Suppressor macrophage treated with lipopolysaccharide for 4 hours (primary cell): Measurements from ENCODE around the gene TRIM72.
"Not testable (repeated sequence)": the region's sequence is repeated elsewhere in the genome, so short reads cannot be mapped to it uniquely, and the experiment has no call there.

Experiments used
- DNase-seq: peaks from one replicate; pipeline ENCODE4 v3.0.0-alpha.2; 2020

Gene TRIM72

DNA sequence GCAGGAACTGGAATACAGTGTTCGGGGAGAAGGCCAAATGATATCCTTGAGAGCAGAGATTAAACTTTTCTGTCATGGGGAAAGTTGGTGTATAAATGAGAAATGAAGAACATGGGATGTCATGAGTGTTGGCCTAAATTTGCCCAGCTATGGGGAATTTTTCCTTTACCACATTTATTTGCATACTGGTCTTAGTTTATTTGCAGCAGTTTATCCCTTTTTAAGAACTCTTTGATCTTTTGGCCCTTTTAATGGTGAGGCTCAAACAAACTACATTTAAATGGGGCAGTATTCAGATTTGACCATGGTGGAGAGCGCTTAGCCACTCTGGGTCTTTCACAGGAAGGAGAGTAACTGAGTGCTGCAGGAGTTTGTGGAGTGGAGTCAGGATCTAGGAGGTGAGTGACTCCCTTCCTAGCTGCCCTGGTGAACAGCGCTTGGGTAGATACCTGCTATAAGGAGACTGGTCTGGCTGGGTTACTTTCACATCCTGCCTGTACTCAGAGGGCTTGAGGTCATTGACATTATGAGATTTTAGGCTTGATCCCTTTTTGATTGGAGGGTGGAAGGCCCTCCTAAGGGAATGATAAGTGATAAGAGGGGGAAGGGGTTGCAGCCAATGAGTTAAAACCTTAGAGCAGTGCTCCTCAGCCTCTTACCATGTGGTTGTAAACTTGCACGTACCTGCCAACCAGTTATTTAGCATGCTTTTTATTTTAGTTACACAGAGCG is 22.1 kb upstream of the TRIM72 start:
- DNase-seq: no peak

DNA sequence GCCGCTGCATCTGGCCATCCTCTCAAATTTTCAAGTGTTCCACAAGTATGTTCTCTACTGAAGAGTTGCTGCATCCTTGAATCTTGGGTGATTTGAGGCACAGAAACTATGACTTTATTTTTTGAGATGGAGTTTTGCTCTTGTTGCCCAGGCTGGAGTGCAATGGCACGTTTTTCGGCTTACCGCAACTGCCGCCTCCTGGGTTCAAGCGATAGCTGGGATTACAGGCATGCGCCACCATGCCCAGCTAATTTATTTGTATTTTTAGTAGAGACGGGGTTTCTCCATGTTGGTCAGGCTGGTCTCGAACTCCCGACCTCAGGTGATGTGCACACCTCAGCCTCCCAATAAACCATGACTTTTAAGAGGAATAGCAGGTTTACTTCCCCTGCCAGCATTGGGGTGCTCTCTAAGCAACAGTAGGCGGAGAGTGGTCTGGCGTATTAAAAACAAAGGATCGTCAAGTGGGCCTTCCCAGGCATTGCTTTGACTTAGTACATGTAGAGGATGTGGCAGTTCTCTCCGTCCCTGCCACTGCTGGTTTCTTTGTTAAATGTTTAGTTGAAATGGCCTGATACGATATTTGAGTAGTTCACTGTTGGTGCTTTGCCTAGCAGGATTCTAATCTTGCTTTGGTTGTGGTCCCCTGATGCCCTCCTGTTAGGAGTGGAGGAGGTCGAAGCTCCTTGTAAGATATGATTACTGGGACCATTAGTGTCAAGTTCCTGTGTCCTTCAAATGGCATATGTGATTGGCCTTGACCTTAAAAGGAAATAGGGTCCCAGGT is 20.9 kb upstream of the TRIM72 start:
- DNase-seq: no peak

DNA sequence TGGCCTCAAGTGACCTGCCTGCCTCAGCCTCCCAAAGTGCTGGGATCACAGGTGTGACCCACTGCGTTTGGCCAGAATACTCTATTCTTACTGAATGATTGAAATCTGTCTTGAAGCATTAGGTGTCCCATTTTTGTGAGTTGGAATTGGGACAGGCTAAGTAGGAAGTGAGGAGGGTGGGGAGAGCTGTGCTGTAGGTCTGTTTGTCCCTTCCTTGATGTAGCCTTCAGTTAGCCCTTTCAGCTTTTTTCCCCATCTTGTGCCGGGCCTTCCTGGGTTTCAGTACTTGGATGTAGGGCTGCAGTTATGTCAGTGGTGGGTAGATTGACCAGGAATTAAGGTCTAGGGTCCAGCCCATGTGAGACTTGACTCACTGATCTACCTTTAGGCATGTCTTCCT is 20.0 kb upstream of the TRIM72 start:
- DNase-seq: no peak

DNA sequence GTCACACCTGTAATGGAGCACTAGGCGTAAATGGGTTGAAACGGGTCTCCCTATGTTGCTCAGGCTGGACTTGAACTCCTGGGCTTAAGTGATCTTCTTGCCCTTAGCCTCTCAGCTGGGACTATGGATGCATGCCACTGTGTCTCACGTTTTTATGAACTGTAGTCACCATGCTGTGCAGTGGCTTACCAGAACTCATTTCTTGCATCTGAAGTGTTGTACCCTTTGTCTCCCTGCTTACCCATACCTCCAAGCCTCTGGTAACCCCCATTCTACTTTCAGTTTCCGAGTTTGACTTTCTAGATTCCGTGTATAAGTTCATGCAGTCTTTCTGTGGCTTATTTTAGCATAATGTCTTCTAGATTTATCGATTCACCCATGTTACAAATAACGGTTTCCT is 19.0 kb upstream of the TRIM72 start:
- DNase-seq: no peak

DNA sequence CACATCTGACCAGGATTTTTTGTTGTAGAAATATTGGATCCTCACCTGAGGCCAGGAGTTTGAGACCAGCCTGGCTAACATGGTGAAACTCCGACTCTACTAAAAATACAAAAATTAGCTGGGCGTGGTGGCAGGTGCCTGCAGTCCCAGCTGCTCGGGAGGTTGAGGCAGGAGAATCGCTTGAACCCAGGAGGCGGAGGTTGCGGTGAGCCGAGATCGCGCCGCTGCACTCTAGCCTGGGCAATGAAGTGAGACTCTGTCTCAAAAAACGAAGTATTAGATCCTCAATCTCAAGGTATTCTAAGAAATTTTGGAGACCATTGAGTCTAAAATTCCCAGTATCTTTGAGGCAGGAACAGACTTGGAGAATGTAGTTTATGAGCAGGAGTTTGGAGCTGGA is 18.1 kb upstream of the TRIM72 start:
- not testable (repeated sequence) for DNase-seq

DNA sequence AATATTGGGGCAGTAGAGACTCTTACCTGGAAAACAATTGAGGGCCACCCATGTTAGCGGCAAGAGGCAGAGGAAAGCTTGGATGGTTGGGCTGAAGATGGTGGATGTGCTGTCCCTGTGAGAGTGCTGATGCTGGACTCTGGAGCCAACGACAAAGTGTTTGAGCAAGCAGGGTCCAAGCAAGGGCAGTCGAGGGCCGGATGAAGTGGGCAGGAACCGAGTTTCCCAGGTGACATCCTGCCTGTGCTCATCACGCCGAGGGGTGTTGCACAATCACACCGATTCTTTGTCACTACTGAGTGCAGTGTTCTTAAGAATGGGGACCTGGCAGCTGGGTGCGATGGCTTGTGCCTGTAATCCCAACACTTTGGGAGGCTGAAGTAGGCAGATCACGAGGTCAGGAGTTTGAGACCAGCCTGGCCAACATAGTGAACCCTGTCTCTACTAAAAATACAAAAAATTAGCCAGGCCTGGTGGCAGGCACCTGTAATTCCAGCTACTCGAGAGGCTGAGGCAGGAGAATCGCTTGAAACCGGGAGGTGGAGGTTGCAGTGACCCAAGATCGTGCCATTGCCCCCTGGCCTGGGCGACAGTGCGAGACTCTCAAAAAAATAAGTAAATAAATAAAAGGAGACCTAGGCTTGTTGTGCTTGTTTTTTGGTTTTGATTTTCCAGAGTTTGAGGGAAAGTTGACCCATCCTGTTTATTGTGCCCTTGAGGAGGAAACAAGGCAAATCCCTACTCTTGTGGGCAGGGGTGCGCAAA is 17.4 kb upstream of the TRIM72 start:
- no peak for DNase-seq

DNA sequence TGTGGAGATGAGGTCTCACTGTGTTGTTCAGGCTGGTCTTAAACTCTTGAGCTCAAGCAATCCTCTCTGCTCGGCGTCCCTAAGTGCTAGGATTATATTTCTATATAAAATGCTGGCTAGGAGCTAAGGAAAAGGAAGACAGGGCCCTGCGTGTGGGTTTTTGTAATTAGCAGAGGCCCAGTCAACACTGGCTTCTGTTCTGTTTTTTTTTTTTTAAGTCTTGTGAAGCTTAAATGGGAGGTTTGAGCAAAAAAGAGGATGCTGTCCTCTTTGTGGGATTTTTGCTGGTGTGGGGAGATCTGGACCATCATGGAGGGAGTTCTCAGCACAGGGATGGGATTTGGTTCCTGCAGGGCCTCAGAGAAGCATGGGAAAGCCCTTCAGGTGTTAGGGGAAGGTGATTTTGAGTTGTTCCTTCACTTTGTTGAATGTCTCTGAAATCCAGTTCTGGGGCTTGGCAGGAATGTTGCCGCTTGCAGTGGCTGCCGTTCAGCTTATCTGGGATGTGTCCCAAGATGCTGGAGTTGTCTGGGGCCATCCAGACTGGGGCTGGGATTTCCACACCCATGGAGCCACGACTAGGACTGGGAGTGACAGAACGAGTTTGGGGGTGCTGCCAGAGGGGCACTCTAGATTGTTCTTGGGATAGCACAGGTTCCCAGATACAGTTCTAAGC is 15.6 kb upstream of the TRIM72 start:
- no peak for DNase-seq

DNA sequence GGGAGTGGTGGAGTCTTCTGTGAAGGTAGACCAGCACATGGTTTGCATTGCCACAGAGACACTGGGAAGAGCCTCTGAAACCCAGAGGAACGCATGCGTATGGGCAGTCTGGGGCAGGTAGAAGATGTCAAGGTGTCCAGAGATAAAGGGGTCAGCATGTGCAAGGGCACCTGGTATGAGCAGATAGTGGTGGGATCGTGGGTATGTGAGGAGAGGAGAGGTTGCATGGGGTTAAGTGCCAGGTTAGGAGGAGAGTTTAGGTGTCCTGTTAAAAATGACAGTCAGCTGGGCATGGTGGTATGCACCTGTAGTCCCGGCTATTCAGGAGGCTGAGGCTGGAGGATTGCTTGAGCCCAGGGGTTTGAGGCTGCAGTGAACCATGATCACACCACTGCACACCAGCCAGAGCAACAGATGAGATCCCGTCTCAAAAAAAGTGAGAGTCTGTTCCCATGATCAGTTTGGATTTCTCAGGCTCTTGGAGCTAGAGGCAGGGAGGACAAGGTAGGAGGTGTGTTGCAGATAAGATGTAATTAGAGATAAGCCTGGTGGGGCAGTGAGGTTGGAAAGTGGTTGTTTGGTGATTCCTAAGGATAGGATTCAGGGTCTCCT is 14.4 kb upstream of the TRIM72 start:
- DNase-seq: no peak

DNA sequence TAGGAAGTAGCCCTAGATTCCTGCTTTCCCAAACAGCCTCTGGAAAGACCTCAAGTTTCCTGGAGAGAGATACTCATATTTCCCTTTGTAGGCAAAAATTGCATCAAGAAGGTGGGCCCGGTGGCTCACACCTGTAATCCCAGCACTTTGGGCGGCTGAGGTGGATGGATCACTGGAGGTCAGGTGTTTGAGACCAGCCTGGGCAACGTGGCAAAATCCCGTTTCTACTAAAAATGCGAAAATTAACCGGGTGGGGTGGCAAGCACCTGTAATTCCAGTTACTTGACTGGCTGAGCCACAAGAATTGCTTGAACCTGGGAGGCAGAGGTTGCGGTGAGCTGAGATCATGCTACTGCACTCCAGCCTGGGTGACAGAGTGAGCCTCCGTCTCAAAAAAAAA is 13.8 kb upstream of the TRIM72 start:
- DNase-seq: not testable (repeated sequence)

DNA sequence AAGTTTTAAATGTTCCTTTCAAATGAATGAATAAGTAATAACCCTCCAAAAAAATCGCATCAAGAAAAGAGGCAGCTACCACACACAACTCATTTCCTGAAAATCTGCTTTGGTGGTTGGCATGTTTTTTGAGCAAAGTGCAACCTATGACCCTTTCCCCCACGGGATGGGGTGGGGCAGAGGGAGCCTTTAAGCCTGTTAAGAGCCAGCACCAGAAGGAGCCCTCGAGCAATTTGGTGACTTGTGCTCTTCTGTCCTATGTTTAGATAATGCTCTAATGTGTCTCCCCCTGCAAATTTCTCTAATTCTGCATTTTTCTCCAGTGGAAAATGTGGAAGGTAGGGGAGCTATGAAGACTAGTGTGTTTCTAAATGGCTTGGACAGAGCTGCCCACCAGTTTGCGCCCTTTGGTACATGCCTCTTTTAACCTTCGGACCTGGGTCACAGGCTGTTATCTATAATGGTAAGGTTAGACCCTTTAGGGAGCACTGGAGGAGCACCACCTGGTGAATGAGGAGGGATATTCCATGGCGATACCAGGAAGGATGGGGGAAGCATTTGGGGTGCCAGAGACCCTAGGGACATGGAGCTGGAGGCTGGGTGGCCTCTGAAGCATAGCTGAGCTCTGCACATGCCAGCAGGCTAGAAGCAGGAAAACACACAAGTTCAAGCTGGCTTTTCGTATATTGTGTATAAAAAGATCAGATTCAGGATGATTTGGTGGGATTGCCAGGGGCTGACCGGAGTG is 12.9 kb upstream of the TRIM72 start:
- DNase-seq: peak; percentile 65

DNA sequence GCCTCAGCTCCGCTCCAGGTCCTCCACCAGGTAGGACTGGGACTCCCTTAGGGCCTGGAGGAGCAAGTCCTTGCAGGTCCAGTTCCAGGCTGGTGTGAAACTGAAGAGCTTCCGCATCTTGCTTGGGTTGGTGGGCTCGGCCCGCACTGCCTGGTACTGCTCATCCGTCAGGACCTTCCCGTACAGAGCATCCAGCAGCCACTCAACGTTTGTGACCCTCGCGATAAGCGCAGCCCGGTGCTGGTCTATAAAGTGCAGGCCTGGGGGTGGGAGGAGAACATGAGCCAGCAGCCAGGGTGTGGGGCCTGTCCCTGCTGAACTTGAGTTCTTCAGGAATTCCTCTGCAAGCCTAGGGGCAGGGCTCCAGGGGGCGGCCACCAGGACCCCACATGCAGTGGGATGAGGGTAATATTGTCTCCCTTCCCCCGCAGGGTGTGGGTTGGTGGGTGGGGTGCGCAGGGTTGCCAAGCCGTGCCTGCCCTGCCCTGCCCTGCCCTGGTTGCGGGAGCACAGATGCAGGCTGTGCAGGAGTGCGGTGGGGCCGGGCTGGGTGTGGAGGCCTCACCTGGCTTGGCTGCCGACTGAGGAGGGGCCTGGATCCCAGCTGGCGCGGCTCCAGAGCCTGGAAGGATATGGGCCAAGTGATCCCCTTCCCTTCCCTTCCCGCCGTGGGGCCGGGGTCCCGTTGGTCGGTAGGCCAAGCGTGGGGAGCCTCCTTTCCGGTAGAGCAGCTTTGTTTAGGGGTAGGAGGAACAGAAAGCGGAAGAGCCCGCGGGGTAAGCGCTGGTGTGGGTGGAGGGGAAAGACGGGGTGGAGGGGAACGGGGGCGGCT is 12.1 kb upstream of the TRIM72 start:
- DNase-seq: peak; percentile 53

DNA sequence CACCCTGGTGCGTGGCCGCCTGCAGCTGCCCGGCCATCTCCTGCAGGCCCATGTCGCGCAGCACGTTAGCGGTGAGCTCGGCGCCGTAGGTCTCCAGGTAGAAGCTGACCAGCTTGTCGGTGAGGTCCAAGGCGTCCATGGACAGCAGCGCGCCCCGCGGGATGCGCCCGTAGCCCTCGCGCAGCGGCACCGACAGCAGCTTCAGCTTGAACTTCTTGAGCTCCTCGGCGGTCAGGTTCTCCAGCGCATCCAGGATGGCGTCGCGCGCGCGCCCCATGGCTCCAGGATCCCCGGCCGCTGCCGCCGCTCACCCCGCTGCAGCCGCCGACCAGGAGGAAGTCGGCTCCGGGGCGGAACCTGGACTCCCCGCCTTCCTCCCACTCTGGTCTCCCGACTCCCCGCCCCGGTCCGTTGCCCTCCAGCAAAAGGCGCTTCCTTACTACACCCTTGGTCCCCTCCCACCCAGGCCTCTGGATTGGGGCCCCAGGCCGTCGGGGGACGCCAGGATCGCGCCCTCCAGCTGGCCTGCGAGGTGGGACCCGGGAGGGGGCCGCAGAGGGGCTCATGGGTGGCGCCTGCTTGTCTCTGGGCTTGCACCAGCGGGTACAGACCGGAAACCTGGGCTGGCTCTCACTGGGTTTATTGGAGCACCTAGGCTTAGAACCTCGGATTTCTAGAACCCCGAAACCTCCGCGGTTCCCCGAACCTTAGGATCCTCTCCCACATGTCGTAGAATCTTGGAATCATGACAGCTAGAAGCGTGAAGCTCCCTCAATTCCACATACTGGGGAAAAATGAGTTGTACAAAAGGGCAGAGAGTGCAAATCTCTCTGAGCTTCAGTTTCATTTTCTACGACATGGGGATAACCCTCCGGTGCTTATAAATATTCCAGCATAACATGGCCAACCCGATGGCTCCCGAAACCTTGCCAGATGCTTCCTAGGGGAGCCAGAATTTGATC is 11.2 kb upstream of the TRIM72 start, which contains the start of gene PYCARD:
PYCARD (minus strand) TSS at position 347 of the 962 bp plus-strand sequence; CDS start at position 277, 70 bp downstream.
- peak; percentile 77 for DNase-seq

DNA sequence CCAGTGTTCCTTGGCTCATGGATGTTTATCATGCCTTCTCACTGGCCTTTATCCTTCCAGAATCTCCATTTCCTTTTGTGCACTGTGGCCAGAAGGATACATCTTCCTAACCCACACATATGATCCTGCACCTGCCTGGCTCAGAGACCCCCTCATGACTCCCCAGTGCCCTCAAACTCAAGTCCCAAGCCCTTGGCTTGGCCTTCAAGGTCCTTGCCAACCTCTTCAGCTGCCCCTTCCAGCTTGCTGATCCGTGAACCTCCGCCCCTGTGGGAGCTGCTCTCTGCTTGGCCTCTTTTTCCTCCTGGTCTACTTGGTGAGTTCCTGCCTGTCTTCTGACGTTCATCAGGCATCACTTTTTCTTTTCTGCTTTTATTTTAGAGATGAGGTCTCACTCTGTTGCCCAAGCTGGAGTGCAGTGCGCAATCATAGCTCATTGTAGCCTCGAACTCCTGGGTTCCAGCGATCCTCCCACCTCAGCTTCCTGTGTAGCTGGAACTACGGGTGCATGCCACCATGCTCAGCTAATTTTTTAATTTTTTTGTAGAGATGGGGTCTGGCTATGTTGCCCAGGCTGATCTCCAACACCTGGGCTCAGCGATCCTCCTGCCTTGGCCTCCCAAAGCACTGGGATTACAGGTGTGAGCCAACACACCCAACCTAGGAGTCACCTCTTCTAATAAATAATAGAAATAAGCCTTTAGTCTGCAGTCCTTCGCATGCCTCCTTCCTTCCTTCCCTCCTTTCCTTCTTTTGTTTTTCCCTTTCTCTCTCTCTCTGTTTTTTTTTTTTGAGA is 8.8 kb upstream of the TRIM72 start:
- no peak for DNase-seq

DNA sequence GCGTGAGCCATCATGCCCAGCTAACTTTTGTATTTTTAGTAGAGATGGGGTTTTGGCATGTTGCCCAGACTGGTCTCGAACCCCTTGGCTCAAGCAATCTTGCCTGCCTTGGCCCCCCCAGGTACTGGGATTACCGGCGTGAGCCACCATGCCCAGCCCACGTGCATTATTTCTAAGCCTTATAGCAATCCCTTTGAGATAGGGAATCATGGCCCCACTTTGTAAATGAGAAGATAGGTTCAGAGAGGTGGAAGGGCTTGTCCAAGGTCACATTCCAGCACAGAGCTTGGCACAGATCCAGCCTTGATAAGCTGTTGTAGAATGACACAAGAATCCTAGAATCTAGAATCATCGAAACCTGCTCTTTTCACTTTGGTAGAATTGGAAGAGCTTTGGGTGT is 7.1 kb upstream of the TRIM72 start:
- no peak for DNase-seq

DNA sequence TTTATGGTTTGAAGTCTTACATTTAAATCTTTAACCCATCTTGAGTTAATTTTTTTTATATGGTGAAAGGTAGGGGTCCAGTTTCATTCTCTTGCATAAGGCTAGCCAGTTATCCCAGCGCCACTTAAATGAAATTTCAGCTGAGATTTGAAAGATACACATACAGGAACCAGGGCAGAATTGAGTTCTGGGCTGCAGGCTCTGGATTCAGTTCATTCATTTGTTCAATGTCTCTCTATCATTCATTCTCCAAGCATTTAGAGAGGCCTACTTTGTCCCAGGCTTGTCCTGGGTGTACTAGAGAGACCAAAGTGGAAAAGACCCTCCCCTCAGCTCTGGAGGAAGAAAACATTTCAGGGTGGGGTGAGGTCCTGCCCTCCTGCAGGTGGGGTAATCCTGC is 577 bp upstream of the TRIM72 start:
- DNase-seq: no peak

DNA sequence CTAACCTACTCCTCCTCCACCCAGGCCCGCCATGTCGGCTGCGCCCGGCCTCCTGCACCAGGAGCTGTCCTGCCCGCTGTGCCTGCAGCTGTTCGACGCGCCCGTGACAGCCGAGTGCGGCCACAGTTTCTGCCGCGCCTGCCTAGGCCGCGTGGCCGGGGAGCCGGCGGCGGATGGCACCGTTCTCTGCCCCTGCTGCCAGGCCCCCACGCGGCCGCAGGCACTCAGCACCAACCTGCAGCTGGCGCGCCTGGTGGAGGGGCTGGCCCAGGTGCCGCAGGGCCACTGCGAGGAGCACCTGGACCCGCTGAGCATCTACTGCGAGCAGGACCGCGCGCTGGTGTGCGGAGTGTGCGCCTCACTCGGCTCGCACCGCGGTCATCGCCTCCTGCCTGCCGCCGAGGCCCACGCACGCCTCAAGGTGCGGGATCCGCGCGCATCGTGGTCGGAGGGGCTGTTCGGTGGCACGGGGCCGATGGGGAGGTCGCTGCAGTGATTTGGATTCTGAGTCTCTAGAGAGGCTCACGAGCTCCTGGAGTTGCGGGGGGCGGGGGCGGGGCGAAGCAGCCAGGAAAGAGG is 878 bp downstream of the TRIM72 start:
- DNase-seq: no peak

DNA sequence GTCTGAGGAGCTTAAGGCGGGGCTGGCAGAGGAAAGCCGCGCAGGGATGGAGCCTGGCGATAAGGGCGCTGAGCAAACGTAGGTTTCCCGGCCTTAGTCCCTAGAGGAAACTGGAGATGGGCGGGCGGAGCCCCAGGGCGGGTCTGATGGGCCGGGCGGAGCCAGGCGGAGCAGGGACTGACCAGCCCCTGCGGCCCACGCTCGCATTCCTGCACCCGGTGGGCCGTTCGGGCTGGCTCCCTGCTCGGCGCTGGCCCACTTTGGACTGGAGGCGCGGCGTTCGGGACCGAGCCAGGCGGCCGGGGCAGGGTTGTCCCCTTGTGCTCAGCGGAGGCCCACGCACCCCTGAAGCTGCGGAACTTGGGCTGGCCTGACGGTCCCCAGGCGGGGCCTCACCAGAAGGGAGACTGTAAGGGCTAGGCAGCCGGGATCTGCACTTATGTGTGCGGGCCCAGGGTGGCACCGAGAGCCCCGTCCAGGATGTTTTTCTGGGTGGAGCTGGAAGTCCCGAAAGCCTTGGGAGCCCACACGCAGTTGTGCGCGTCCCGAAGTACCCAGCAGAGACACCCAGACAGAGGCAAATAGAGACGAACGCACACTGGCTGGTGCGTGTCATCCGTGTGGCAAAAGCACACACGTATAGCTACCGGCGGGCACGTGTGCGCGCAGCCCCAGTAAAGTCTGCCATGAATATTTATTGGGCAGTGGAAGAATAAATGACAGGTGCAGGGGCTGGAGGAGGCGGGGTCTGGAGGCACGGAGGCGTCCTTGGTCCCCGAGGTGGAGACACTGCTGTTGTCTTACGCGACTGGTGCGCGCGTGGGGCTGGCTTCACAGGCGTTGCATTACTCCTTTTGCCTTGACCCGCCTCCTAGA is 1.6 kb downstream of the TRIM72 start:
- DNase-seq: peak; percentile 62
